Osteocyte (in vitro differentiated cells): ENCODE data around the gene NCLN. TPM values are rescaled to one million over a fixed set of nuclear protein-coding genes. Genes with fewer than 3 reads are reported as not detected.

Experiments used
- DNase-seq: peaks from one replicate; pipeline ENCODE4 v3.0.0; 2021; ENCODE audit warnings: mixed read lengths; ENCODE audit not compliant: unreplicated experiment; ENCODE audit errors: extremely low spot score
- H3K27ac Mint-ChIP-seq: one replicate; pipeline ENCODE4 v1.8.0; 2021; ENCODE audit warnings: mild to moderate bottlenecking, mixed read lengths; ENCODE audit not compliant: unreplicated experiment
- H3K27me3 Mint-ChIP-seq: one replicate; pipeline ENCODE4 v1.8.0; 2021; ENCODE audit warnings: mixed read lengths; ENCODE audit not compliant: unreplicated experiment
- H3K36me3 Mint-ChIP-seq: one replicate; pipeline ENCODE4 v1.8.0; 2021; ENCODE audit warnings: mixed read lengths; ENCODE audit not compliant: unreplicated experiment
- H3K4me1 Mint-ChIP-seq: one replicate; pipeline ENCODE4 v1.8.0; 2021; ENCODE audit warnings: mixed read lengths; ENCODE audit not compliant: unreplicated experiment
- H3K4me3 Mint-ChIP-seq: one replicate; pipeline ENCODE4 v1.8.0; 2021; ENCODE audit warnings: mild to moderate bottlenecking, moderate library complexity, mixed read lengths; ENCODE audit not compliant: unreplicated experiment
- H3K9me3 Mint-ChIP-seq: one replicate; pipeline ENCODE4 v1.8.0; 2021; ENCODE audit warnings: mixed read lengths; ENCODE audit not compliant: unreplicated experiment
- CTCF ChIP-seq: fragments of 200-600 bp; sonication (generic); IDR thresholded peaks from 2 replicates; pipeline ENCODE4 v1.5.0; 2021; ENCODE audit warnings: antibody characterized with exemption, mild to moderate bottlenecking, moderate library complexity
- total RNA-seq: library from RNA; stranded (reverse); gene quantifications from 2 replicates; pipeline ENCODE4 v1.2.1, GENCODE V29; 2021

NCLN gene
- total RNA-seq, 1 donor from 2014 or later: 61.9 TPM

GRCh38 chr19:3250675-3251074, 64.9 kb downstream of the NCLN start:
- Mint-ChIP-seq H3K36me3 (no peaks in the 10 kb centered on the region), H3K9me3 (peaks cover 4% of the 10 kb centered on the region), H3K4me1 (no peaks in the 10 kb centered on the region), H3K4me3 (no peak overlapping the region), H3K27me3 (peaks cover 6% of the 10 kb centered on the region), H3K27ac (no peak overlapping the region)
- DNase-seq: no peak
- peak; percentile 47 for TF ChIP-seq CTCF

- DNase-seq: no peak
- no peak for TF ChIP-seq CTCF
- Mint-ChIP-seq H3K36me3 (no peaks in the 10 kb centered on the region), H3K27me3 (peaks cover 6% of the 10 kb centered on the region), H3K27ac (no peak overlapping the region), H3K4me1 (no peaks in the 10 kb centered on the region), H3K9me3 (peaks cover 4% of the 10 kb centered on the region), H3K4me3 (no peak overlapping the region)
Measured at GRCh38 chr19:3251229-3251628, 65.5 kb downstream of the NCLN start.

- H3K9me3 Mint-ChIP-seq: peaks cover 4% of the 10 kb centered on the region
- no peak overlapping the region for H3K4me3 Mint-ChIP-seq
- DNase-seq: no peak
- H3K27me3 Mint-ChIP-seq: peaks cover 6% of the 10 kb centered on the region
- no peaks in the 10 kb centered on the region for H3K4me1 Mint-ChIP-seq
- H3K36me3 Mint-ChIP-seq: no peaks in the 10 kb centered on the region
- no peak overlapping the region for H3K27ac Mint-ChIP-seq
- TF ChIP-seq CTCF: no peak
Measured at GRCh38 chr19:3252650-3253049, 66.9 kb downstream of the NCLN start.

GRCh38 chr19:3253270-3253669, 67.5 kb downstream of the NCLN start:
- H3K4me1 Mint-ChIP-seq: no peaks in the 10 kb centered on the region
- no peaks in the 10 kb centered on the region for H3K36me3 Mint-ChIP-seq
- DNase-seq: no peak
- H3K27me3 Mint-ChIP-seq: peaks cover 6% of the 10 kb centered on the region
- no peak overlapping the region for H3K27ac Mint-ChIP-seq
- H3K4me3 Mint-ChIP-seq: no peak overlapping the region
- no peak for TF ChIP-seq CTCF
- peaks cover 4% of the 10 kb centered on the region for H3K9me3 Mint-ChIP-seq

- Mint-ChIP-seq H3K36me3 (no peaks in the 10 kb centered on the region), H3K9me3 (peaks cover 4% of the 10 kb centered on the region), H3K4me3 (no peak overlapping the region), H3K27ac (no peak overlapping the region), H3K27me3 (peaks cover 9% of the 10 kb centered on the region), H3K4me1 (no peaks in the 10 kb centered on the region)
- TF ChIP-seq CTCF: no peak
- no peak for DNase-seq
Measured at GRCh38 chr19:3254520-3254919, 68.8 kb downstream of the NCLN start.
